Measurements from ENCODE around the gene OR52B2. TPM values are rescaled to one million over a fixed set of nuclear protein-coding genes. Genes with fewer than 3 reads are reported as not detected.

The OR52B2 gene
- total RNA-seq, result not detected

DNA sequence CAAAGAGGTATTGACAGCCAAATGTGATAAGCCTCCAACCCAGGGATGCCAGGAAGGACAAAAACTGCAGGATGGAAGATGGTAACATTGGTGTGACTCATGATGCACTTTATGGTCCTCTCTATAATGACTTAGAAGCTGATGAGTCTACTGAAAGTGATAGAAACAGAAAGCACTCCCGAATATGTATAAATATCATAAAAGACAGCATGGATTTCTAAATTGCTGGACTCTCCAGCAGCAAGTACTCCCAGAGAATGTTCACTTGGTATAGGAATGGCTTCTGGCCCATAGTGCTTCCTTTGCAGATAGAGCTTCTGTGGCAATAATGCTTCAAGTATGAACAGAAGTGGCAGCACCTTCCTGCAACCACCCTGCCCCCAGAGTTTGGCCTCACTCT, at the start of gene OR52B2:
TSS of gene OR52B2 (minus strand) at position 101 of the 400 bp plus-strand sequence. CDS start at position 101, 0 bp downstream.
- no peak for DNase-seq

DNA sequence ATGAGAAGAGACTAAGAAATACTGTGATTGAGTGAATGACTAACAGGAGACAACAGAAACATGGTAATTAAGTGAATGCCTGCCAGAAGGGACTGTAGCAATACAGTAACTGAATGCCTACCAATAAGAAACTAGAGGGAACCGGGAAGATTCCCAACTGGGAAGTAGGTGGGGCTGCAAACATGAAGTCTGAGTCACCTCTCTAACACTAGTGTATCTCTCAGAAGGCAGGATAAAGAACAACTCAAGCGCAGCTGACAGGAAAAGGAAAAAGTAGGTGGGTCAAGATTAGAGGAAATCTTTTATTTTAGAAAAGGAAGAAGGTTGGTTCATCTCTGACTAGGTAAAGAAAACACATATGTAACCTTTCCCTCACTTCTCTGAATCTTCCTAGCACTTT, 49.2 kb upstream of the OR52B2 start:
- DNase-seq, result no peak

DNA sequence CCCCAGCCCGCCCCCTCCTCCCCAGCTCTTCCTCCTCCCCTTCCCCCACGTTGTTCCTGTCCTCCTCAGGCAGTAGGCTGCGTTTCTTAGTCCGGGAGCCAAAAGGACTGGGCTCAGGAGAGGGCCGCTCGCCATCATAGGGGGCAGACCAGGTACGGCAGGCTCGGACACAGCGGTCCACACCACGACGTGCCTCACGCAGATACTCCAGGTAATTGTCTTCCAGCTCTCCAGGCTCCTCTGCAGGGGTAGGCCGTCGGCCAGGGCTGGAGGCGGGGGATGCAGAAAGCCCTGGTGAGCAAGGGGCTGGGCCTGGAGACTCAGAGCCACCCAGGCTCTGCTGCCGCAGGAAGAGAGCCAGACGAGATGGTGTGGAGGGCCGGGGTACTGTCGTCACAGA, 47.6 kb upstream of the OR52B2 start:
- DNase-seq, result no peak

DNA sequence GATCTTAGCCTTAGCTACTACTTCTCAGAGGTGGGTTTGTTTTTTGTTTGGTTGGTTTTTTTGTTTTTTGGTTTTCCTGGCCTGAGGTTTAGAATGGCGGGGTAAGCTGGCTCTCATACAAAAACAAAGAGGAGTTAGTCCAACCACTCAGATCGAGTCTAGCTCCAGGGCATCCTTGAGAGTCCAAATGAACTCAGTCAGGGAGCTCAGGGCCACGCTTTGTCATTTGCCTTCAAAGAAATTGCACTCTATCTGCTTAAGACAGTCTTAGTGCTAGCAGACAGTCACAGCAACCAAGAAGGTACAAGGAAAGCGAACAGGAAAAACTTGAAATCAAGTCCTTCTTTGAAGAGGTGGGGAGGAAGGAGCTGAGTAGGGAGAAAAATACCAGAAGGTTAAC, 46.4 kb upstream of the OR52B2 start:
- no peak for DNase-seq

DNA sequence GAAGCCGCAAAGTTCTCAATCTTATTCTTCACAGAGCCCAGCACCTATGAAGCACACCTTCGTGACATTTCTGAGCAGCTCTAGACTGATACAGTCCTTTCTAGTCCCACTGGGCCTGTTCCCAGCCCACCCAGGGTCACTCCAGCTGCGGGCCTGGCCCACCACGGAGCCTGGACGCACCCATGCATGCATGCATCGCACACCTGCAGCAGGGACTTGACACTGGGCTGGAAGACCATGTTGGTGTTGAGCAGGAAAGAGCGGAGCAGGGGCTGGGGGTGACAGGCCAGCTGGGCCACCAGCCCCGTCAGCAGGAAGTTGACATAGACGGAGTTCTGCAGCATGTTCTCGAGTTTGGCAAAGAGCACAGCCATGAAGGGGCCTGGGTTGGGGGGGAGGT, 44.4 kb upstream of the OR52B2 start:
- no peak for DNase-seq

DNA sequence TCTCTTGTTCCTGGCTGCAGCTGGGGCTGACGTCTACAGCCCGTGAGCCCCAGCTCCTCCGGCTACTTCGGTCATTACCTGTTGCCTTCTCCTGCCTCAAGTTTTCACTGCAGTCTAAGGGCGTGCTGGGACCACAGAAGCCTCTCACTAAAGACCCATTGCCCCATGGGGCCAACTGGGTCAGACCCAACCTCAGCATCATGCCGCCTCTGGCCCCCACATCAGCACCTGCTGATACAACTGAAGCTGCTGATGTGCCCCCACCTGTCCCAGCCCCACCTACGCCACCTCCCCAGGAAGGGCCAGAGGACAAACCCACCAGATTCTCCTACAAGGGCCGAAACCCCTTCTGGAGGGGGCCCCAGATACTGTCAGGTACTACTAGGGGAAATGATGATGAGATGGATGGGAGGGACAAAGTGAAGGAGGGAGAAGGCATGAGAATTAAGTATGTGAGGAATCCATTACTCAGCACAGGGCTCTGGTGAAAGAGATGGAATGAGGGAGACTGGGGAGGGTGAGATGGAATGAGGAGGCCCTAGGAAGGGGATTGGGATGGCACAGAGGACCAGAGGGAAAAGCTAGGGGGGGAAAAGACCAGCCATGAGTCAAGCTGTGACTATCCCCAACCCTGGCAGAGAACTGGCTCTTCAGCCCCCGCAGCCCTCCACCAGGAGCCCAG, 40.3 kb upstream of the OR52B2 start:
- no peak for DNase-seq

DNA sequence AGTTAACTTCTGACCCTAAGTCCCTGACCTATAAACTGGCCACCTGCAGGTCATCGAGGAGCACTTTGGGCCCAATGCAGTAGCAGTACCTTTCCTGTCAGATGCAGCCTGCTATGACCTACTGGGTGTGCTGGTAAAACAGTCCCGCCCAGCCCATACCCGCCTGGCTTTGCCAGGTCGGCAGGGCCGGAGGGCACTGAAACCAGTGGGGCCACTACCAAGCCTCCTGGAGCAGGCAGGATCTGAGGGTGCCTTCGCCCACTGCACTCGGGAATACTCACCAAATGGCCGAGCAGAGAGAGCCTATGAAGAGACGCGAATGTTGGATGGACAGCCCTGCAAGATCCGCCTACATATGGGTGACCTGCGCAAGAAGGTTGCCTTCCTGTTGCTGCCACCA, 39.7 kb upstream of the OR52B2 start:
- DNase-seq, result no peak

DNA sequence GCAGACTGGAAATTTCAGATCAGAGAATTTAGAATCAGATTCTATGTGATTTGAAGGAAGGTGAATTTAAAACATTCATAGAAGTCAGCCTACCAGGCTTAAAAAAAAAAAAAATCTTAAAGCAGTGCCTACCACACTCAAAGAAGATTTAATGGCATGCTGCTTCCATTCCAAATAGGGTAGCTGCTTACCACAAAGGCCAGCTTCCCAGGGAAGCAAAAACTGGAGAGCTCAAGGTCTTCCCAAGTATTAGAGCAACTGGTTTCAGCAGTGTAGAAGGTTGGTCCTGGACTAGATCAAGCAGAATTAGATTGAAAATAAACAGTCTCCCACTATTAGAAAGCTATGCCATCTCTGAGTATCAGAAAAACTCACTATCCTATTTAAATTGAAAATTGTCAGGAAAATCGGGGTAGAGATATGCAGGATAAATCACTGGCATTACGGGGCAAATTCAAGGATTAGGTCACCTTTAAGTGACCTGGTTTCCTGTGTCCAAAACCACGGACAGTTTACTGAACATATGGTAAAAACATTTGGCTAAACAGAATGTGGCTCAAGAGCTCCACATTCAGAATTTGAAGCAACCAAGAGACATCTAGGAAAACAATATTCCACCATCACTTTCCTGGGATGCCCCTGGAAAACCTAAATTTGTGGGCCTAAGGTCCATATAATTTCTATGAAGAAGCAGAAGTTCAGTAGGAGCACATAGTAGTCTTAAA, 36.5 kb upstream of the OR52B2 start:
- DNase-seq, result no peak

DNA sequence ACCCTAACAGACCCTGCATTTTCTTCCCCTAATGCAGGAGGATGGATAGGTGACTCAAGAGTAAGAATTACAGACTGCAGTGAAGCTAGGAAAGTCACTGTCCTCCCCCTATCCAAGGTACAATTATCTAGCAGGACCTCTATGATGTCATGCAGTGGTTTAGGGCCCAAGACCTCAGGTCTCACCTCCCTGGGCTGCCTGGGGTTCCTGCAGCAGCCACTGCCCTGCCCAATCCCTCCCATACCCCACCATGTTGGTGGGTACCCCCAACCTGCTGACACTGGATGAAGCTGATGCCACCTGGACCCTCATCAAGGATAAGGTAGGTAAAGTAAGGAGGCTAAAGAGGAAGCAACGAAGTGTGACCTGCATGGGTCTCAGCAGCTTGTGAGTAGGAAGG, 35.2 kb upstream of the OR52B2 start, which contains the start of gene C11orf42:
TSS of gene C11orf42 (plus strand) at position 192 of the 400 bp plus-strand sequence. CDS start at position 251, 59 bp downstream.
- DNase-seq, result no peak

DNA sequence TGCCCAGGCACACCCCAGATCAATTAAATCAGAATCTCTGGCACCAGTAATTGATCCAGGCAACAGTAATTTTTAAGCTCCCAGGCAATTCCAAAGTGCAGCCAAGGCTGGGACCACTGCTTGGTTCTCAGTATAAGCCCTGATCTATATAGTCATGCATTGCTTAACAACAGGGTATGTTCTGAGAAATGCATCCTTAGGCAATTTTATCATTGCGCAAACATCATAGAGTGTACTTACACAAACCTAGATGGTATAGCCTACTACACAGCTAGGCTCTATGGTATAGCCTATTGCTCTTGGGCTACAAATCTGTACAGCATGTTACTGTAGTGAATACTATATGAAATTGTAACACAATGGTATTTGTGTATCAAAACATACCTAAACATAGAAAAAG, 34.6 kb upstream of the OR52B2 start:
- DNase-seq, result no peak

DNA sequence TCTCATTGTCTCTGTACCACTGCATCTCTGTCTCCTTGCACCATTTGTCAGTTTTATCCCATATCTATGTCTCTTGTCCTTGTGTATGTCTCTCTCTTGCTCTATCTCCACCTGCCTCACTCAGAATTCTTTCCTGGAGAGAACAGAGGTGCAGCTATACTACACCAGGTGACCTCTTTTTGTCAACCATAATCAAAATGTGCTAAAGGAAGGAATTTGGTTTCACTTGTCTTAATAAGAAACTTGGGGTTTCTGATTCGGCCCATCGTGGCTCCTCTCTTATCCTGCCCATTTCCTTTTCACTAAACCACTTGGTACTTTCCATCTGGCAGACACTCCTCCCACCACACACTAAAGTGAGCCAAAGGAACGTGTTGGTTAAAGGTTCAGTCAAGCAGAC, 33.2 kb upstream of the OR52B2 start:
- no peak for DNase-seq

DNA sequence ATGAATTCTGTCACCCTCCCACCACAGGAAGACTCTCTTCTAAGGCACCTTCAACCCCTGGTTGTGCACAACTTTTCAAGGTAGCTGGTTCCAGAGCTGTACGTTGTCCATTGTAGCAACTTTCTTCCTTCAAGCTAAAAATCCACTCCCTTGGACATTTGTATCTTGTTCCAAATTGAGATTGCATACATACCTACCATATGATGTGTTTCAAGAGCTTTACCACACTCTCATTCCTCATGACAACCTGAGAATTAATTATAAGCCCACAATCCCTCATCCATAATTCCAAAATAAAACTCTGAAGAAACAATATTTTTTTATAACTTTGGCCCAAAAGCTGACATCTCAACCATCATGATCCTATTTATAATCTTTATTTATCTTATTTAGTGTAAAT, 31.9 kb upstream of the OR52B2 start:
- DNase-seq, result no peak

DNA sequence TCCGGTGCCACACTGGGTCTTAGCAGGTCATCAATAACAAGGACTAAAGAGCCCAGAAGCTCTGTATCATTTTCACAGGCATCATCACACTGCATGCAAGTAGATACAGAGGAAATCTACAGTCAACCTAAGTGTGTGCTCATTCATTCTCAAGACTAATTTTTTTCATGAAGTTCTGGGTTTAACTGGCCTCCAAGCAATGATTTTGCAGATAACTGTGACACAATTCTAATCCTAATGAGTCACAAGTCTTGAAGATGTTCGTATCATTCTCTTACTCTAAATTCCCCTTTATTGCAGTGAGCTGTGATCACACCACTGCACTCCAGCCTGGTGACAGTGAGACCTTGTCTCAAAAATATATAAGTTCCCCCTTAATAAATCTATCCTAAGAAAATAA, 31.4 kb upstream of the OR52B2 start:
- DNase-seq, result no peak

DNA sequence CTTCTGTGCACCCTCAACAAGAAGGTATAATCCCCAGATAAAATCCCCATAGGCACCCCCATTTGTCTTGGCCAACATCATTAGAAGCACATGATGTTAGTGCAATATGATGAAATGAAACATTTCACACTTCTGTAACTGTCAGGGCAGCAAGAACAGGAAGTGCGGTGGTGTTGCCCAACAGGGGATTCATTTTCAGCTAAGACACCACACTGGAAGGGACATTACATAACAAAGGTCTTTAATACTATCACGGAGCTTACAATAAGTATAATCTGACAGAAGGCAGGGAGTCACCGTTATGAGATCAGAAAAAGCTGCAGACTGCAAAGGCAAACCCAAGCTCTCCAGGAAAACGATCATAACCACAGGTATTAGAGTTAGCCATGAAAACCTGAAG, 30.8 kb upstream of the OR52B2 start:
- DNase-seq, result no peak

DNA sequence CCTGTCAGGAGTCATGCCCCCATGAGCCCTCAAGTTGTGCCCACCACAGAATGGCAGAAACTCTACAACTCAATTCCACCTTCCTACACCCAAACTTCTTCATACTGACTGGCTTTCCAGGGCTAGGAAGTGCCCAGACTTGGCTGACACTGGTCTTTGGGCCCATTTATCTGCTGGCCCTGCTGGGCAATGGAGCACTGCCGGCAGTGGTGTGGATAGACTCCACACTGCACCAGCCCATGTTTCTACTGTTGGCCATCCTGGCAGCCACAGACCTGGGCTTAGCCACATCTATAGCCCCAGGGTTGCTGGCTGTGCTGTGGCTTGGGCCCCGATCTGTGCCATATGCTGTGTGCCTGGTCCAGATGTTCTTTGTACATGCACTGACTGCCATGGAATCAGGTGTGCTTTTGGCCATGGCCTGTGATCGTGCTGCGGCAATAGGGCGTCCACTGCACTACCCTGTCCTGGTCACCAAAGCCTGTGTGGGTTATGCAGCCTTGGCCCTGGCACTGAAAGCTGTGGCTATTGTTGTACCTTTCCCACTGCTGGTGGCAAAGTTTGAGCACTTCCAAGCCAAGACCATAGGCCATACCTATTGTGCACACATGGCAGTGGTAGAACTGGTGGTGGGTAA, 29.2 kb upstream of the OR52B2 start, which contains the start of gene OR52W1:
TSS of gene OR52W1 (plus strand) at position 51 of the 637 bp plus-strand sequence. CDS start at position 51, 0 bp downstream.
- DNase-seq, result no peak

DNA sequence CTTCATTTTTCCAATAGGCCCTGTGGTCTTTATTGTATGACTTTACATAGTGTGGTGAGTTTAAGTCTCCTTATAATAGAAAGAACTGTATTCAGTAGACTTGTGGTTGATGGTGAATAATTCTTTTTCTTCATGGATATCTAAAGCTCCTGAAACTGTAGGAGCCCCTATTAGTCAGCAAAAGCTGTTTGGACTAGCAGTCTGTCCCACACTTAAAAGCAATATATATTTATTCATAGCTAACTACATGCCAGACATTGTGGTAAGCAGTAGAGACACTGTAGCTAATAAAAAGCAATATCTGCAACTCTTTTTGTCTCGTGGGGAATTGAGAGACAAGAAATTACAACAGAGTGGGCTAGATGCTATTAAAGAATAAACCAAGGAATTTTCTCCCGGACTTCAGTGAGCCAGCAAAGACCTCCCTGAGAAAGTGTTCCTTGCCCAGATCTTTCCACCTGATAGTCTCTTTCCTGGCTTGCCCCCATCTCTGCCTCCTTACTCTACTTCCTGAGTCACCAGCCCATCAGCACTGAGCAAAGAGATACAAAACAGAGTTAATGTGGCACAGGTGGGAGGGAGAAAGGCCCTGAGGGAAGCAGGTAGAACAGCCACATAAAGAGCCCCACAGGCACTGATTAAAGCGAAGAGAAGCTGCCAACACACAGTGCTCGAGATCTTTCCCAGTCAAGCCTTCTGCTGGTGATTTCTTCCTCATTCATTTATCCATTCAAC, 27.5 kb upstream of the OR52B2 start:
- no peak for DNase-seq

DNA sequence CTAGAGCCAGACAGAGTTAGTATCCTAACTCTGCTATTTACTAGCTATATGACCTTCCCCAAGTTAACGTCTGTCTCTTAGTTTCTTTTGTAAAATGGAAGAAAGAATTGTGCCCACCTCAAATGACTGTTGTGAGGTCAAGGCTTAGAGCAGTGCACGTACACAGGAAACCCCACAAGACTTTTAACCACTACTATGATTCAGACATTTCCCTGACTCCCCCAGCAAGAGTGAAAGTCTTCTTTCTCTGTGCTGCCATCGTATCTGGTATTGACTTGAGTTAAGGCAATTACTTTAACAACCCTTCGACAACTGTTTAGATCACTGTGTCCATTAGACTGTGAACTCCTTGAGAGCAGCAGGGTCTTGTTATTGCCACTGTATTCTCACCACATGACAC, 26.3 kb upstream of the OR52B2 start:
- no peak for DNase-seq

DNA sequence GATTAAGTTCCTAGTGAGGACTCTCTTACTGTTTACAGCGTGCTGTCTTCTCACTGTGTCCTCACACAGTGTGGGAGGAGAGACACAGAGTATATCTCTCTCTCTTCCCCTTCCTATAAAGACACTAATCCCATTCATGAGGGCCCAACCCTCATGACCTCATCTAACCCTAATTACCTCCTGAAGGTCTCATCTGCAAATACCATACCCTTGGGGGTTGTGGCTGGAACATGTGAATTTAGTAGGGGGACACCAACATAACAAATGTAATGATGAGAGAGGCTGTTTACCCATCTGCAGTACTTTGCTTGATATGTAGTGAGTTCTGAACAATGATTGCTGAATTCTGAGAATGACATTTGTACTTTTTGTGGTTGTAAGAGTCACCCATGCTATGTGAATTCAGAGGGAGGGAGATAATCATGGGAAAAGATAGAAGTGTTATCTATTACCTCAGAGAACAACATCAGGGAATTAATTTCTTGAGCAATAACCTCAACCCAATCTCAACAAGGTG, 24.0 kb upstream of the OR52B2 start:
- DNase-seq, result no peak

DNA sequence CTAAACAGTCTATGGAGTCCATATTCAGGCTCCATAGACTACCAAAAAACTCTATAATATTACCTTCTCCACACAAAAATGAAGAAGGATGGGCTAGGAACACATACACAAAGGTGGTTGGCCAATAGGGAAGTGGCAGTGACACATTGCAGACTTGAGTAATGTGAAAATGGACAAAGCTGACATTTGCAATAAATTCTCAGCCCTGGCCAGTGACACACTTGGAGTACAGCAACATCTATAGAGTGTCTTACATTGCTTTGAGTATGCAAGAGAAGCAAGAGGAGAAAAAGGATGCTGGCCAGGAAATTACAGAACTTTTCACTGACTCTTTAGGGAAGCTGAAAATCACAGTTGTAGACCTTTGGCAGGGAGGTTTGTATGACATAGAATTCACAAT, 21.6 kb upstream of the OR52B2 start:
- DNase-seq, result no peak

DNA sequence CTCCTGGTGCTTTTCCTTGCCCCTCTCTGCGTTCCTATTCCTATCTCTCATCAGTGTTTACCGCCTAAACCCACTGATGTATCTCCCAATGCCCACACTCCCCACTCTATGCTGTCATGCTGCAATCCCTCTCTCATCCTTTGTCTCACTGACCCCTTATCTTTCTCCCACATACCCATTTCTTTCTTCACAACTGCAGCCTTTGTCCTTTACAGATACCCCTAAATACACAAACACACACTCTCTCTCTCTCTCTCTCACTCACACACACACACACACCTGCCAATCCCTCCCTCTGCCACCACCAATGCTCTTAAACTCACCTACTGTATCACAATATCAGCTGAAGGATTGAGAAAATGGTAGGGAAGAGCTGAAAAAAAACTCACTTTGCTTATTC, 5.3 kb upstream of the OR52B2 start:
- DNase-seq, result no peak

DNA sequence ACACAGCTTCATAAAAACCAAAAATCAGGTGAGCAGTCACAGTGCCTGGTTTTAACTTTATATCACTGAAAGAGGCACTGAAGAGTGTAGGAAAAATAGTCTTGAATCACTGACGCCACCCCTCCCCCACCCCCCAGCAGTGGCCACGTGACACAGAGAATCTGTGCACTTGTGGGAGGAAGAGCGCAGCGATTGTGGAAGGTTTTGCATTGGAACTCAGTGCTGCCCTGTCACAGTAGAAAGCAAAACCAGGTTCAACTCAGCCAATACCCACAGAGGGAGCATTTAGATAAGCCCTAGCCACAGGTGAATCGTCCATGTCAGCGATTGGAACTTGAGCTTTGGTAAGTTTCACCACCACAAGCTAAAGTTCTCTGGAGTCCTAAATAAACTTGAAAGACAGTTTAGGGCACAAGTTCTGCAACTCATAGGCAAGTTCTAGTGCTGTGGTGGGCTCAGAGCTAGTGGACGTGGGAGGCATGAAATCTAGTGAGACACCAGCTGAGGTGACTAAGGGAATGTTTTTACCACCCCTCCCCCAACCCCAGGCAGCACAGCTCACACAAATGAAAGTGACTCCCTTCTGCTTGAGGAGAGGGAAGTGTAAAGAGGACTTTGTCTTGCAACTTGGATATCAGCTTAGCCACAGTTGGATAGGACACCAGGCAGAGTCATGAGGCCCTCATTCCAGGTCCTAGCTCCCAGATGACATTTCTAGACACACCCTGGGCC, 13.3 kb downstream of the OR52B2 start:
- DNase-seq, result no peak

DNA sequence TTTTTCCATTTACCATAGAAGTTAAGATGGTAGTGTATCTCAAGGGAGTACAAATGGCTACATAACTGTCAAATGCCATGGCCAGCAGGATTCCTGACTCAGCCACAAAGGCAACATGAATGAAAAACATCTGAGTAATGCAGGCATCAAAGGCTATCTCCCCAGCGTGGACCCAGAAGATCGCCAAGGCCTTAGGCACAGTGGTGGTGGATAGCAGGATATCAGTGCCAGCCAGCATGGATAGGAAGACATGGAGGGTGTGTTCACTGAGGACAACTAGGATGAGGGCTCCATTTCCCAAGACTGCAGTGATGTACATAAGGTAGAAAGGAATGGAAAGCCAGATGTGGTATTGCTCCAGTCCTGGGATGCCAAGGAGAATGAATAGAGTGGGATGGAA, 18.0 kb downstream of the OR52B2 start:
- no peak for DNase-seq
